ENCODE results near the gene TYSND1. TPM values are rescaled to one million over a fixed set of nuclear protein-coding genes. Genes with fewer than 3 reads are reported as not detected.
A peak's percentile ranks its signal among the peaks of the same experiment; 100 is the strongest.

The TYSND1 gene
- total RNA-seq, 1 donor, result 15.6 TPM

DNA sequence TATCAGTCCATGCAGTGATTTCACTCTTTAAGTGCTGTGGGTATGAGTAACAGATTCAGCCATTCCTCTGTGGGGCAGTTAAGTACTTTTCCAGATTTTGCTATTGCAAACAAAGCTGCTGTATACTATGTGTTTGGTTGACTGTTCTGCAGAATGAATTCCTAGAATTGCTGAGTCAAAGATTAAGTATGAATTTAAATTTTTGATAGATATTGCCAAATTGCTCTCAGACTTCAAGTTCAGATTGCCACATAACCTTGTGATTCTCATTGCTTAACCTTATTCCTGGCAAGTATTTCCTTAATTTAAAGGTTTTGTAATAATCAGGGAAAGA lies 45.4 kb upstream of the TYSND1 start:
- Histone ChIP-seq H3K27me3 (ENCODE audit: insufficient read depth, low read length) (no peaks in the 10 kb centered on the region), H3K27ac (ENCODE audit: low read depth, low read length) (peak overlapping the region; percentile 95), H3K4me2 (ENCODE audit: insufficient read depth, low read length) (peak overlapping the region; percentile 78), H3K9me3 (ENCODE audit: low read depth, low read length) (no peaks in the 10 kb centered on the region), H3K4me3 (ENCODE audit: insufficient read depth, low read length) (no peak overlapping the region), H3K79me2 (ENCODE audit: insufficient read depth, low read length) (no peaks in the 10 kb centered on the region), H2AFZ (ENCODE audit: low read length) (no peak overlapping the region), H3K4me1 (ENCODE audit: insufficient read depth, low read length) (peaks cover 56% of the 10 kb centered on the region), H4K20me1 (ENCODE audit: insufficient read depth, low read length) (no peaks in the 10 kb centered on the region), H3K36me3 (ENCODE audit: insufficient read depth, low read length) (no peaks in the 10 kb centered on the region)
- peak; percentile 70 for DNase-seq (ENCODE audit: insufficient read length, low spot score, missing footprints)
- TF ChIP-seq, protein P1, sequence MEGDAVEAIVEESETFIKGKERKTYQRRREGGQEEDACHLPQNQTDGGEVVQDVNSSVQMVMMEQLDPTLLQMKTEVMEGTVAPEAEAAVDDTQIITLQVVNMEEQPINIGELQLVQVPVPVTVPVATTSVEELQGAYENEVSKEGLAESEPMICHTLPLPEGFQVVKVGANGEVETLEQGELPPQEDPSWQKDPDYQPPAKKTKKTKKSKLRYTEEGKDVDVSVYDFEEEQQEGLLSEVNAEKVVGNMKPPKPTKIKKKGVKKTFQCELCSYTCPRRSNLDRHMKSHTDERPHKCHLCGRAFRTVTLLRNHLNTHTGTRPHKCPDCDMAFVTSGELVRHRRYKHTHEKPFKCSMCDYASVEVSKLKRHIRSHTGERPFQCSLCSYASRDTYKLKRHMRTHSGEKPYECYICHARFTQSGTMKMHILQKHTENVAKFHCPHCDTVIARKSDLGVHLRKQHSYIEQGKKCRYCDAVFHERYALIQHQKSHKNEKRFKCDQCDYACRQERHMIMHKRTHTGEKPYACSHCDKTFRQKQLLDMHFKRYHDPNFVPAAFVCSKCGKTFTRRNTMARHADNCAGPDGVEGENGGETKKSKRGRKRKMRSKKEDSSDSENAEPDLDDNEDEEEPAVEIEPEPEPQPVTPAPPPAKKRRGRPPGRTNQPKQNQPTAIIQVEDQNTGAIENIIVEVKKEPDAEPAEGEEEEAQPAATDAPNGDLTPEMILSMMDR (IDR thresholded peaks at IDR 0.05; ENCODE audit: extremely low read depth, low read depth, low read length), result no peak

DNA sequence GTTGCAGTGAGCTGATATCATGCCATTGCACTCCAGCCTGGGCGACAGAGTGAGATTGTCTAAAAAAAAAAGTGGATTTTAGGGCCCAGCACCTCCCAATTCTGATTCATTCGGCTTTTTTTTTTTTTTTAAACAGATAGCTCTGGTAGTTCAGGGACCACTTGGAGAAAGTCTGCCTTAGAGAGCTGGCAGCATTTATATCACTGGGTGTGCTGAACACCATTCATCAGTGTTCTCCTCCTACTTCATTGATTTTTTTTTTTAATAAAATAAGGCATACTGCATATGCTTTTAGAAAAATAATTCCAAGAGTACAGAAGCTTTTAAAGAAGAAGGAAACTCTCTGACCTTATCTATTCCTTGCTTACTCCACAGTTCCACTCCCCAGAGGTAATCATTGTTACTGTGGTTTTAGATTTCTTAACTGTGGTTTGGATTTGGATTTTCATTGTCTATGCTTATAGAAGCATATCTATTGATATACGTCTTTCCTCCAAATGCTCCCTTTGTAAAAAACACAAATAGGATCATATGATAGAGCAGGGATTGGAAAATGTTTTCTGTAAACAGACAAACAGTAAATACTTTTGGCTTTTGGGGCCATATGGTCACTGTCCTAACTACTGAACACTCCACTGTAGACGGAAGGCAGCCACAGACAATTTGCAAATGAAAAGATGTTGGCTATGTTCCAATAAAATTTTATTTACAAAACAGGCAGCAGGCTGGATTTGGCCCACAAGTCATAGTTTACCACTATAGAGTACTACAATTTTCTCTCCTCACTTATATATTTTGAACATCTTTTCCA lies 44.9 kb upstream of the TYSND1 start:
- peaks cover 56% of the 10 kb centered on the region for H3K4me1 ChIP-seq (ENCODE audit: insufficient read depth, low read length)
- TF ChIP-seq, protein P1 (IDR thresholded peaks at IDR 0.05; ENCODE audit: extremely low read depth, low read depth, low read length), result no peak
- no peak for DNase-seq (ENCODE audit: insufficient read length, low spot score, missing footprints)
- no peak overlapping the region for H2AFZ ChIP-seq (ENCODE audit: low read length)
- peak overlapping the region; percentile 78 for H3K4me2 ChIP-seq (ENCODE audit: insufficient read depth, low read length)
- H3K4me3 ChIP-seq (ENCODE audit: insufficient read depth, low read length), result peak overlapping the region; percentile 23
- peak overlapping the region; percentile 95 for H3K27ac ChIP-seq (ENCODE audit: low read depth, low read length)
- H4K20me1 ChIP-seq (ENCODE audit: insufficient read depth, low read length), result no peaks in the 10 kb centered on the region
- no peaks in the 10 kb centered on the region for H3K36me3 ChIP-seq (ENCODE audit: insufficient read depth, low read length)
- H3K27me3 ChIP-seq (ENCODE audit: insufficient read depth, low read length), result no peaks in the 10 kb centered on the region
- no peaks in the 10 kb centered on the region for H3K9me3 ChIP-seq (ENCODE audit: low read depth, low read length)
- H3K79me2 ChIP-seq (ENCODE audit: insufficient read depth, low read length), result no peaks in the 10 kb centered on the region

DNA sequence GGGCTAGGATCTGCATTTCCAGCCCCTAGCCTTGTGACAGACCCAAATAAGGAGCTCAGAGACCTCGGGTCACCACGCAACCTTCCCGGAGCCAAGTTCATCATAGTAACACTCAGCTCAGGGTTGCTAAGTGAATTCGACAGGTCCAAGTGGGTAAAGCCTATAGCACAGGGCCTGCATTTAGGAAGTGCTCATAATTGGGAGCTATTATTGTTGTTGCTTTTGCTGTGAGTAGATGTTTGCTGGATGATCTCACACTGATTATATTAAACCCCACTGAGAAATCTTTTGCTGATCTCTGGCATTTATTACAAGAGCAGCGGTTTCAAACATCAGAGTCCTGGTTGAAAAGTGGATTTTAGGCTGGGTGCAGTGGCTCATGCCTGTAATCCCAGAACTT lies 44.1 kb upstream of the TYSND1 start:
- no peak overlapping the region for H2AFZ ChIP-seq (ENCODE audit: low read length)
- H3K9me3 ChIP-seq (ENCODE audit: low read depth, low read length), result no peaks in the 10 kb centered on the region
- peaks cover 54% of the 10 kb centered on the region for H3K4me1 ChIP-seq (ENCODE audit: insufficient read depth, low read length)
- H4K20me1 ChIP-seq (ENCODE audit: insufficient read depth, low read length), result no peaks in the 10 kb centered on the region
- peak overlapping the region; percentile 95 for H3K27ac ChIP-seq (ENCODE audit: low read depth, low read length)
- peak overlapping the region; percentile 21 for H3K4me3 ChIP-seq (ENCODE audit: insufficient read depth, low read length)
- H3K79me2 ChIP-seq (ENCODE audit: insufficient read depth, low read length), result no peaks in the 10 kb centered on the region
- no peaks in the 10 kb centered on the region for H3K36me3 ChIP-seq (ENCODE audit: insufficient read depth, low read length)
- peak; percentile 73 for DNase-seq (ENCODE audit: insufficient read length, low spot score, missing footprints)
- peak overlapping the region; percentile 78 for H3K4me2 ChIP-seq (ENCODE audit: insufficient read depth, low read length)
- no peaks in the 10 kb centered on the region for H3K27me3 ChIP-seq (ENCODE audit: insufficient read depth, low read length)
- TF ChIP-seq, protein P1 (IDR thresholded peaks at IDR 0.05; ENCODE audit: extremely low read depth, low read depth, low read length), result no peak

DNA sequence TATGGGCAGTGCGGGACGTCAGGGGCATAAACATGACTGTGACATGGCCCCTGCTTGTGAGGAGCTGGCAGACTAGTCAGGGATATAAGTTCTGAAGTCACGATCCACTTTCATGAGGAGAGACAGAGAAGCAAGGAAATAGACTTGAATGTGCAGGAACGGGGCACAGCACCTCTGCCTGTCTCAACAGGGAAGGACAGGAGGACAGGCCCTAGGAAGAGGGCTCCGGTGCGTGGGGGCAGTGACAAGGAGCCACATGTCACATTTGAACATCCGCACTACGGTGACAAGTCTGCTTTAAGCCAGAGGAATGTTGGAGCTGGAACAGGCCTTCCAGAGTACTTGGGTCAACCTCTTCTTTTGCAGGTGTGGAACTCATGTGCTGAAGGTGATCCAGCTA lies 43.6 kb upstream of the TYSND1 start:
- DNase-seq (ENCODE audit: insufficient read length, low spot score, missing footprints), result no peak
- Histone ChIP-seq H3K36me3 (ENCODE audit: insufficient read depth, low read length) (no peaks in the 10 kb centered on the region), H3K4me2 (ENCODE audit: insufficient read depth, low read length) (peak overlapping the region; percentile 78), H3K9me3 (ENCODE audit: low read depth, low read length) (no peaks in the 10 kb centered on the region), H3K27me3 (ENCODE audit: insufficient read depth, low read length) (no peaks in the 10 kb centered on the region), H3K4me3 (ENCODE audit: insufficient read depth, low read length) (no peak overlapping the region), H3K27ac (ENCODE audit: low read depth, low read length) (peak overlapping the region; percentile 95), H3K79me2 (ENCODE audit: insufficient read depth, low read length) (no peaks in the 10 kb centered on the region), H2AFZ (ENCODE audit: low read length) (no peak overlapping the region), H3K4me1 (ENCODE audit: insufficient read depth, low read length) (peaks cover 51% of the 10 kb centered on the region), H4K20me1 (ENCODE audit: insufficient read depth, low read length) (no peaks in the 10 kb centered on the region)
- TF ChIP-seq, protein P1 (IDR thresholded peaks at IDR 0.05; ENCODE audit: extremely low read depth, low read depth, low read length), result no peak
